ENCODE results near the gene NFASC.

The NFASC gene

DNA sequence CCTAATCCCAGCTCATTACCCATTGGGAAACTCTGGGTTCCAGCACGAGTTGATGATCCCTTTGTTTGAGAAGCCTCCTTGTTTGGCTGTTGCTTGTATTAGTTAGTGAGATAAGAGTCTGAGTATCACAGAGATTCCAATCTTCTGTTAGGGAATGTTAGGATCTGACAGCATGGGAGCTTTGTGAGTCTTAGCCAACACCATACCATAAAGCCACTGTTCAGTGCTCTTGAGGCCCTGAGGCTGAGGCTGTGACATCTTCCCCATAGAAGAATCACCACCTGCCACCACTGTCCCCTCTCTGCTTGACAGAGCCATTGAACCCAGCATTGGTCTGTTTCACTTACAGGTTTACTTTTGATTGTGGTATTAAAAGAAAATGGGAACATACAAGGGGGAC, 29.3 kb upstream of the NFASC start:
- H3K4me3 ChIP-seq (ENCODE audit: low read length) = no peak overlapping the region
- DNase-seq (ENCODE audit: low read depth) = no peak
- no peak for TF ChIP-seq CTCF (IDR thresholded peaks at IDR 0.05; ENCODE audit: insufficient read depth, low read depth, low read length, missing control alignments)

DNA sequence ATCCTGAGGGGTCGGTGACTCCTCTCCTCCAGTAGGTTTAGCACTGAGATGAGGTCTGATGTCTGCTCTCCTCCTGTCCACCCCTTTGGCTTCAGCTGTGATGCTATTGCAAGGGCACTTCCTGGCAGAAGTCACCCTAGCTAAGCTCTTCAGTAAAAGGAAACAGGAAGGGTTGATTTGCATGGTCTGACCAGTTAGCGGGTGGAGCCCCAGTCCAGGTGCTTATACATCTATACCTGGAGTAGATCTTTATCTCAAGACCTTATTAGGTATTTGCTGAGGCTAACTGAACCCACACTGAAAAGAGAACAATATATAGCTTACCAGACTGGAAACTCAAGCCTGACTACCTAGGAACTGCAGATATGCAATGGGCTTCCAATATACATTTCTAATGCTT, 28.9 kb upstream of the NFASC start:
- no peak for TF ChIP-seq CTCF (IDR thresholded peaks at IDR 0.05; ENCODE audit: insufficient read depth, low read depth, low read length, missing control alignments)
- H3K4me3 ChIP-seq (ENCODE audit: low read length) = no peak overlapping the region
- peak; percentile 31 for DNase-seq (ENCODE audit: low read depth)

DNA sequence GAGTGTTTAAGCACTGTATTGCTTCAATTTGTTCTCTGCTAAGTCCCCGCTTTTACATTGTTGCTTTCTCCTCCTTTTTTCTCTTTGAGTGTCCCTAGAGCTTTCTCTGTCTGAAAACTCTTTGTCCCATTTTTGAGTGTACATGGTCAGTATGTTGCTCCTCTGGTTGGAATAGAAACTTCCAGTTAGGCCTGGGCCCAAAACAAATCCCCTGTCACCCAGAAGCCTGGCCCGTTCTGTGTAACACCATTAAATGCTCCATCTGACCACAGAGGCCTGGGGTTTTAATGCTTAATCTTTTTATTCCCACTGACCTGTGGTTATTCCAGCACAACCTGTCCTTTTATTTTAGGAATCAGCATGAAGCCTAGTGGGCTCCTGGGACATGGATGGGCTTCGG, 28.3 kb upstream of the NFASC start:
- H3K4me3 ChIP-seq (ENCODE audit: low read length) = no peak overlapping the region
- no peak for DNase-seq (ENCODE audit: low read depth)
- no peak for TF ChIP-seq CTCF (IDR thresholded peaks at IDR 0.05; ENCODE audit: insufficient read depth, low read depth, low read length, missing control alignments)

DNA sequence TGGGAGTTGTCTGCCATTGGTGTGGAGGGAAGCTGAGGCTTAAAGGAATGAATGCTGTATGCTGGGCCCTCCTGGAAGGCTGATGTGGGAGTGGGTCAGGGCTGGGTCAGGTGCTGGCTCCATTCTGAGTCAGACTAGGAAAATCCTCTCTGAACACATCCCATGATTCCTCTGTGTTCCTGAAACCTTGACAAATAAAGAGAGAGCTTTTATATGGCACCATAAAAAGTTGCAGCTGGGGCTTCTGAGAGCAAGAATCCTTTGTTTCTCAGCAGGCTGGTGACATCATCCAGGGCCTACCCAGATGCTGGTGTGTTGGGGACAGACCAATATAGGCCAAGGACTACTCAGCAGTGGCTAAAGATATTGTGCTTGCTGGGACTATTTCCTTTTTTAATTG, 27.8 kb upstream of the NFASC start:
- no peak for DNase-seq (ENCODE audit: low read depth)
- no peak for TF ChIP-seq CTCF (IDR thresholded peaks at IDR 0.05; ENCODE audit: insufficient read depth, low read depth, low read length, missing control alignments)
- H3K4me3 ChIP-seq (ENCODE audit: low read length) = no peak overlapping the region

GRCh38 chr1:204846546-204846945, 24.1 kb upstream of the NFASC start:
- H3K4me3 ChIP-seq (ENCODE audit: low read length) = no peak overlapping the region
- TF ChIP-seq CTCF (IDR thresholded peaks at IDR 0.05; ENCODE audit: insufficient read depth, low read depth, low read length, missing control alignments) = no peak
- DNase-seq (ENCODE audit: low read depth) = no peak

DNA sequence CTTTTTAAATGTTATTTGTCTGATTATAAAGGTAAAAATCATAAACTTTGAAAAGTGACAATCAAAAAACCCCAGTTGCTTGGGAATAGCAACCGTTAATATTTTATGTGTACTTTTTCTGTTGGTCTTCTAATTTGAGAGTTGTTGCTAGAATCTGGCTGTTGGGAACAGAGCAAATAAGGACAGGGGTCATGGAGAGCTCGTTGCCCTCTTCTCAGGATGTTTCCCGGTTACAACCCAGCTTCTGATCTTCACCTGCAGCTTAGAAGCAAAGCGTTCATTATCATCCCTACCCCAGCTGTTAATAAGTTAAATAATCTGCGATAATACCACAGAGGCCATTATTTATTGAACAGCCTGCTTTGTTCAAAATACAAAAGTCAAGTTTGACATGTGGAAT, 22.1 kb upstream of the NFASC start:
- TF ChIP-seq CTCF (IDR thresholded peaks at IDR 0.05; ENCODE audit: insufficient read depth, low read depth, low read length, missing control alignments) = no peak
- DNase-seq (ENCODE audit: low read depth) = no peak
- H3K4me3 ChIP-seq (ENCODE audit: low read length) = no peak overlapping the region

- TF ChIP-seq CTCF (IDR thresholded peaks at IDR 0.05; ENCODE audit: insufficient read depth, low read depth, low read length, missing control alignments) = no peak
- no peak overlapping the region for H3K4me3 ChIP-seq (ENCODE audit: low read length)
- no peak for DNase-seq (ENCODE audit: low read depth)
These were observed 17.8 kb upstream of the NFASC start for GRCh38 chr1:204852854-204853253.

All from epithelial cell of esophagus (primary cell).